Neutrophil (primary cell): ENCODE measurements around the gene RBBP8NL.

Experiments used
- H3K27ac ChIP-seq: fragments of 200-600 bp; sonication (generic); 2 replicates; pipeline ENCODE4 v1.5.1; 2016; ENCODE audit warnings: mild to moderate bottlenecking, moderate library complexity
- H3K27me3 ChIP-seq: fragments of 200-600 bp; sonication (generic); 2 replicates; pipeline ENCODE4 v1.6.0; 2016; ENCODE audit warnings: mild to moderate bottlenecking
- H3K36me3 ChIP-seq: fragments of 200-600 bp; sonication (generic); 2 replicates; pipeline ENCODE4 v1.5.1; 2017
- H3K4me1 ChIP-seq, 2 experiments: fragments of 200-600 bp in 1 of 2; sonication (generic) in 1 of 2; 1 replicate in 1 of 2; 2 replicates in 1 of 2; pipeline versions ENCODE4 v1.5.1 to v1.6.1; 2013 to 2016; ENCODE audit warnings: low read depth in 1 of 2, low read length in 1 of 2, mild to moderate bottlenecking in 1 of 2, moderate library complexity in 1 of 2; ENCODE audit not compliant: control insufficient read depth in 1 of 2, insufficient read depth in 1 of 2
- H3K4me3 ChIP-seq, 2 experiments: fragments of 200-600 bp in 1 of 2; sonication (generic) in 1 of 2; 1 replicate in 1 of 2; 2 replicates in 1 of 2; pipeline ENCODE4 v1.5.1; 2013 to 2016; ENCODE audit warnings: low read depth in 1 of 2, low read length in 1 of 2, mild to moderate bottlenecking in 1 of 2, moderate library complexity in 1 of 2
- H3K9me3 ChIP-seq: fragments of 200-600 bp; sonication (generic); 2 replicates; pipeline ENCODE4 v1.5.1; 2016
- TF ChIP-seq, protein P1 (sequence below): fragments of 200-600 bp; sonication (generic); IDR thresholded peaks from 2 replicates; pipeline ENCODE4 v1.5.1; 2016; ENCODE audit warnings: antibody characterized with exemption

Gene RBBP8NL

DNA sequence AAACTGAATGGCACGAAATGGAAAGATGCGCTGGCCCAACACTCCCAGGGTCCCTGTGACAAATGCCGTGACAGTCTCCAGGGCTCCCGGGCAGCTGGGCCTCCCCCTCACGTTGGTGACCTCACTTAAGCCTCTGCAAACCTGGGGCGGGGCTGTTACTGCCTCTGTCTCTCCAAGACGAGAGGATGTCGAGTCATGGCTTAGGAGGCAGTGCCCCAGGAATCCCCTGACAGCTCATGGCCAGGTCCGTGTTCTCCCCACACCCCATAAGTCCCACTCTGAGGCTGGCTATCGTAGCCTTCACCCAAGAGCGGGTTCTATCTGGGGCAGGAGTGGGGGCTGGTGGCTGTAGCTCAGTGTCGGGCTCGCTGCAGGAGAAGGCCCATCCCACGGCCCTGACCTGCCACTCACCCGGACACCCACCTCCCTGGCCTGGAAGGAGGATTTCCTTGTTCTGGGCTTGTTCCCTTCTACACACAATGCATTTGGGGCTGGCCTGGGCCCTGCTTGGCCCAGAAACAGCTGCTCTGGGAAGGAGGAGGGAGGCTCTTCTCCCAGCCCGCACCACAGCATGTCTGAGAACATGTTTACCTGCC, 46.0 kb downstream of the RBBP8NL start:
- H3K27ac ChIP-seq, result no peak overlapping the region
- no peaks in the 10 kb centered on the region for H3K9me3 ChIP-seq
- TF ChIP-seq, protein P1, sequence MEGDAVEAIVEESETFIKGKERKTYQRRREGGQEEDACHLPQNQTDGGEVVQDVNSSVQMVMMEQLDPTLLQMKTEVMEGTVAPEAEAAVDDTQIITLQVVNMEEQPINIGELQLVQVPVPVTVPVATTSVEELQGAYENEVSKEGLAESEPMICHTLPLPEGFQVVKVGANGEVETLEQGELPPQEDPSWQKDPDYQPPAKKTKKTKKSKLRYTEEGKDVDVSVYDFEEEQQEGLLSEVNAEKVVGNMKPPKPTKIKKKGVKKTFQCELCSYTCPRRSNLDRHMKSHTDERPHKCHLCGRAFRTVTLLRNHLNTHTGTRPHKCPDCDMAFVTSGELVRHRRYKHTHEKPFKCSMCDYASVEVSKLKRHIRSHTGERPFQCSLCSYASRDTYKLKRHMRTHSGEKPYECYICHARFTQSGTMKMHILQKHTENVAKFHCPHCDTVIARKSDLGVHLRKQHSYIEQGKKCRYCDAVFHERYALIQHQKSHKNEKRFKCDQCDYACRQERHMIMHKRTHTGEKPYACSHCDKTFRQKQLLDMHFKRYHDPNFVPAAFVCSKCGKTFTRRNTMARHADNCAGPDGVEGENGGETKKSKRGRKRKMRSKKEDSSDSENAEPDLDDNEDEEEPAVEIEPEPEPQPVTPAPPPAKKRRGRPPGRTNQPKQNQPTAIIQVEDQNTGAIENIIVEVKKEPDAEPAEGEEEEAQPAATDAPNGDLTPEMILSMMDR, result no peak
- peaks cover 8 to 12% of the 10 kb centered on the region in 2 experiments for H3K4me1 ChIP-seq
- H3K4me3 ChIP-seq, result no peak overlapping the region
- no peaks in the 10 kb centered on the region for H3K27me3 ChIP-seq
- no peaks in the 10 kb centered on the region for H3K36me3 ChIP-seq

DNA sequence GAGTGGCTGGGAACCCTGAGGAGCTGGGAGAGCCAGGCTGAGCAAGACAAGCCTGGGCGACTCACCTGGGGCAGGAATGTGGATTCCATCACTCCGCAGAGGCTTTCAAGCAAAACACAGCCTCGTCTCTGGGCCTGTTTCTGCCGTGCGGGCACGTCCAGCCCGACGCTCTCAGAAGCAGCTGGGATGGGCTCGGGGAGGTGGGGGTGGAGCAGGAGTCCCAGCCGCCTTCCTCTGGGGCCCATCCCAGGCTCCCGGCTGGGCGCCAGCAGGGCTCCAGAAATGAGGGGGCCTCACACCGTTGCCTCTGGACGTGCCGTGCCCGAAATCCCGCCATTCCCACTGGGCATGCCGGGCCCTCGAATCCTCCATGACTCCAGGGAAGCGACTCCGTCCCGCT, 49.1 kb downstream of the RBBP8NL start:
- Histone ChIP-seq H3K9me3 (no peaks in the 10 kb centered on the region), H3K27ac (no peak overlapping the region), H3K4me3 (no peak overlapping the region), H3K36me3 (no peaks in the 10 kb centered on the region), H3K4me1 (no peaks in the 10 kb centered on the region), H3K27me3 (peaks cover 18% of the 10 kb centered on the region)
- TF ChIP-seq, protein P1, result no peak

DNA sequence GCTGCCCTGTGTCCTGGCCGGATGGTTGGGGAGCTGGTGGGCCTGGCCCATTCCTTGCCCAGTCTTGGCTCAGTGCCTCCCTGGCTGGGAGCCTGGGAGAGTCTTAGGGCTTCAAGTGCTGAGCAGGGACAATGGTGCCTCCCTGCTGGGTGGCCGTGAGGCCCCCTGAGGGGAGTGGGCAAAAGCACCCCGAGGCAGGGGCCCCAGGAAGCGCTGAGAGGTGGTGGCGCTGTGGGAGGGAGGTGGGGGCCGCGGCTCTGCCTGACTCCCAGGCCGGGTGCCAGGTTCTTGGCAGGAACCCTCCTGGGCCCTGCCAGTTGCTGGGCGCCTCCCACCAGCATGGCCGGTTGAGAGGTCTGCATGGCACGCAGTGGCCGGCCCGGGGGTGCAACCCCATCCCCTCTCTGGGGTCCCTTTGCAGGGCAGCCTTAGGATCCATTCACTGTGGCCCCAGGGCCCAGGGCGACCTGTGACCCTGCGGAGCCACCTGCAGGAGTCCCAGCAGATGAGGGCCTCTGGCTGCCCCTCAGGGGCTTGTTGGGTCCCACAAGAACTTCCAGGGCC, 49.6 kb downstream of the RBBP8NL start:
- TF ChIP-seq, protein P1, result no peak
- Histone ChIP-seq H3K4me3 (no peak overlapping the region), H3K27ac (no peak overlapping the region), H3K27me3 (peaks cover 19% of the 10 kb centered on the region), H3K36me3 (no peaks in the 10 kb centered on the region), H3K9me3 (no peaks in the 10 kb centered on the region), H3K4me1 (no peaks in the 10 kb centered on the region)

DNA sequence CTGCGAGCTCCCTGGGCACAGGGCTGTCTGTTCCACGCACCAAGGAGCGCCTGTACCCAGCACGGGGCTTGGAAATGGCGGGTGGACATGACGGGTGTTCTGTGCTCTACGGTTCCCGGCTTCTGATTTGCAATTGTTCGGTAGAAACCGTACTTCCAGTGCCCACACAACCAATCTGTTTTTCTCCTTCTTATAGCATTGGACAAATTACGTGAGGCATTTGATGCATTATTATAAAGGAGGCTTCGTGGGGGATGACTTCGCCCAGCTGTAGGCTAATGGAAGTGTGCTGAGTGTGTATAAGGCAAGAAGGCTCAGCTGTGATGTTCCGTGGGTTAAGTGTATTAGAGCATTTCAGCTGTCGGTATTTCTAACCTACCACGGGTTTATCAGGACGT, 50.3 kb downstream of the RBBP8NL start:
- Histone ChIP-seq H3K4me1 (no peaks in the 10 kb centered on the region), H3K36me3 (no peaks in the 10 kb centered on the region), H3K9me3 (no peaks in the 10 kb centered on the region), H3K27ac (no peak overlapping the region), H3K27me3 (peaks cover 25% of the 10 kb centered on the region), H3K4me3 (no peak overlapping the region)
- TF ChIP-seq, protein P1, result no peak

DNA sequence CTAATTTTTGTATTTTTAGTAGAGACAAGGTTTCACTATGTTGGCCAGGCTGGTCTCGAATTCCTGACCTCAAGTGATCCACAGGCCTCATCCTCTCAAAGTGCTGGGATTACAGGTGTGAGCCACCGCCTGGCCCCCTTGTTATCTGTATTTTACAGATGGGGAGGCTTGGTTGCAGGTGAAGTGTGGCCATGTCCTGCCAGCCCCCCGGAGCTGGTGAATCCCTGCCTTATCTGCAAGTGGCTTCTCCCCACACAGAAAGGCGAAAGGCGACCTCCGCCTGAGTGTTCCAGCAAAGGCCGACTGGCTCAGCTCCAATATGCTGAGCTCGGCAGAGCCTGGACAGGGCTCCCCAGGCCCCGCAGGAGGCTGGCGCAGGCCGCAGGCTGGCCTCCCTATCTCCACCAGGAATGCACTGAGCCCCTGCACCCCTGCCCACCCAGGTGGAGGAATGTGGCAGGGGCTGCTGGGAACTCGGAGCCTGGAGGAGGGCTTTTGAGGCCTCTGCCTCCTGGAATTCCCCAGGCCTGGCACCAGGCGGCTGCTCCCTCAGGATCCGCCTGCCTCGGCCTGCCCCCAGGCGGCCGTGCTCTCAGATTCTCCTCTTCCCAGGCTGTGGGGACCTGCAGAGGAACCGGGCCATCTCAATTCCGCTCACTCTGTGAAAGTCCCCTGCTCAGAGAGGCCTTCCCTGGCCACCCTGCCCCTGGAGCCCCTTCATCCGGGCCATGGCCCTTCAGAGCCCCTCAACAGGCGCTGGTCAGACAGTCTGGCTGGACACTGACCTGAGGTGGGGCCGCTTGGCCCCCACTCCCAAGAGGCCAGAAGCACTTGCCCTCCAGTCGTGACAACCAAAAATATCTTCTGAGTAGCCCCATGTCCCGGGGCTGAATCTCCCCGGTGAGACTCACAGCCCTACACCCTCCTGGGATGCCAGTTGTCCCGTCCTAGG, 51.0 kb downstream of the RBBP8NL start:
- Histone ChIP-seq H3K9me3 (no peaks in the 10 kb centered on the region), H3K4me1 (no peaks in the 10 kb centered on the region), H3K4me3 (no peak overlapping the region), H3K27ac (no peak overlapping the region), H3K27me3 (peaks cover 31% of the 10 kb centered on the region), H3K36me3 (no peaks in the 10 kb centered on the region)
- TF ChIP-seq, protein P1, result no peak
